Measurements from ENCODE around the gene CA11.

Gene CA11

DNA sequence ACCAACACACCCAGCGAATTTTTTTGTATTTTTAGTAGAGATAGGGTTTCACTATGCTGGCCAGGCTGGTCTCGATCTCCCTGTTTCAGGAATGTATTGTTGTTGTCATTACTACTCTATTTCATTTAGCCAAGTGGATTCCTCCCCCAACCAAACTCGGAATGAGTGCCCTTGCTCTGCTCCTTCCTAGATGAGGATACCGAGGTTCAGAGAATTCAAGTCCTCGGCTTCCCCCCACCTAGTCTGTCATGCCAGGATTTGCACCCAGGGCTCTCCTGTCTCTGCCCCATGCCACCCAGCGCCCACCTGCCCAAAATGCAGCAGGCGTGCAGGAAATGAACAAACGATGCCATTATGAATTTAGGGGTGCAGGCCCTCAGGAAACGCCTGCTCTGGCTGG lies 43.0 kb downstream of the CA11 start:
- no peaks in the 10 kb centered on the region for H3K9me3 ChIP-seq (ENCODE audit: control insufficient read depth, low read depth, low read length)
- no peak overlapping the region for H3K9ac ChIP-seq (ENCODE audit: low read length)
- H3K27me3 ChIP-seq (ENCODE audit: control insufficient read depth, insufficient read depth, low read length) = no peaks in the 10 kb centered on the region
- no peaks in the 10 kb centered on the region for H3K36me3 ChIP-seq (ENCODE audit: control insufficient read depth, low read depth, low read length)
- no peak overlapping the region for H3K27ac ChIP-seq (ENCODE audit: low read length)
- no peaks in the 10 kb centered on the region for H3K4me1 ChIP-seq (ENCODE audit: control insufficient read depth, low read depth, low read length)
- H3K4me3 ChIP-seq (ENCODE audit: low read length) = no peak overlapping the region

DNA sequence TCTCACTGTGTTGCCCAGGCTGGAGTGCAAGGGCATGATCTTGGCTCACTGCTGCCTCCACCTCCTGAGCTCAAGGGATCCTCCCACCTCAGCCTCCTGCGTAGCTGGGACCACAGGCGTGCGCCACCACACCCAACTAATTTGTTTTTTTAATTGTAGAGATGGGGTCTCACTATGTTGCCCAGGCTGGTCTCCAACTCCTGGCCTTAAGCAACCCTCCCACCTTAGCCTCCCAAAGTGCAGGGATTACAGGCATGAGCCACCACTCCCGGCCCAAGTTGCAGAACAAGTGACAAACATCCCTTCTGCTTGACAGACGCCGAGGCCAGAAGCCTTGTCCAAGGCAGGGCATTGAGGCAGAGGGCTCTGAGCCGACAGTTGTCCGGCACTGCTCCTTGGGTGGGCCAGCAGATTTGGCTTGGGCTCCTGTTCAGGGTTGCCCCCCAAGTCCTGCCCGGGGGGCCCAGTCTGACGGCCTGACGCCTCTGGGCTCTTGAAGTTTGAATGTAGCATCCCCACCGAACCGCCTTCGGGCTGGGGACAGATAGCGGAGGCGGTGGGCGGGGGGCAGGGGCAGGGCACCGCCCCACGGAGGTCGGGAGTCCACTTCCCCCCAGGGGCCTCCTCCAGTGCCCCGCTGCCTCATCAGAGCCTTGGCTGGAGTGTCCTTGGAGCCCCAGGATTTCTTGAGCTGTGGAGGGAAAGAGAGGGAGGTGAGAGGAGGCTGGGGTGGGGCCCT lies 45.1 kb downstream of the CA11 start:
- Histone ChIP-seq H3K27me3 (ENCODE audit: control insufficient read depth, insufficient read depth, low read length) (no peaks in the 10 kb centered on the region), H3K27ac (ENCODE audit: low read length) (no peak overlapping the region), H3K4me1 (ENCODE audit: control insufficient read depth, low read depth, low read length) (no peaks in the 10 kb centered on the region), H3K4me3 (ENCODE audit: low read length) (no peak overlapping the region), H3K36me3 (ENCODE audit: control insufficient read depth, low read depth, low read length) (no peaks in the 10 kb centered on the region), H3K9ac (ENCODE audit: low read length) (no peak overlapping the region), H3K9me3 (ENCODE audit: control insufficient read depth, low read depth, low read length) (no peaks in the 10 kb centered on the region)

DNA sequence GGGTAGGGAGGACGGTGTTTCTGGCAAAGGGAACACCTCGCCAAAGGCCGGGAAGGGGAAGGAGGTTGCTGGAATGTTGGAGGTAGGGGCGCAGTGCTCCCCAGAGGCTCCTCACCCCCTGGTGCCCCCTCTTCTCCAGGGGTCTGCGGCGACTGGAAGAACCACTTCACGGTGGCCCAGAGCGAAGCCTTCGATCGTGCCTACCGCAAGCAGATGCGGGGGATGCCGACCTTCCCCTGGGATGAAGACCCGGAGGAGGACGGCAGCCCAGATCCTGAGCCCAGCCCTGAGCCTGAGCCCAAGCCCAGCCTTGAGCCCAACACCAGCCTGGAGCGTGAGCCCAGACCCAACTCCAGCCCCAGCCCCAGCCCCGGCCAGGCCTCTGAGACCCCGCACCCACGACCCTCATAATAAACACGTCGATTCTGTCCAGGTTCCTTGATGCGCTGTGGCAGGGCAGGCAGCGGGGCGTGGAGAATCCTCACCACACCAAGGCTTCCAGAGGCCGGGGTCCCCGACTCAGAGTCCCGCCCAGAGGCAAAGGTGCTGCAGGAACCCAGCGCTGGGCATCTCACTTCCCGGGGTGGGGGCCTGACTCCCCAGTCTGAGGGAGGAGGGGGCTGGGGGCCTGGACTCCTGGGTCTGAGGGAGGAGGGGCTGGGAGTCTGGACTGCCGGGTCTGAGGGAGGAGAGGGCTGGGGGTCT lies 46.8 kb downstream of the CA11 start:
- no peak overlapping the region for H3K9ac ChIP-seq (ENCODE audit: low read length)
- no peaks in the 10 kb centered on the region for H3K9me3 ChIP-seq (ENCODE audit: control insufficient read depth, low read depth, low read length)

DNA sequence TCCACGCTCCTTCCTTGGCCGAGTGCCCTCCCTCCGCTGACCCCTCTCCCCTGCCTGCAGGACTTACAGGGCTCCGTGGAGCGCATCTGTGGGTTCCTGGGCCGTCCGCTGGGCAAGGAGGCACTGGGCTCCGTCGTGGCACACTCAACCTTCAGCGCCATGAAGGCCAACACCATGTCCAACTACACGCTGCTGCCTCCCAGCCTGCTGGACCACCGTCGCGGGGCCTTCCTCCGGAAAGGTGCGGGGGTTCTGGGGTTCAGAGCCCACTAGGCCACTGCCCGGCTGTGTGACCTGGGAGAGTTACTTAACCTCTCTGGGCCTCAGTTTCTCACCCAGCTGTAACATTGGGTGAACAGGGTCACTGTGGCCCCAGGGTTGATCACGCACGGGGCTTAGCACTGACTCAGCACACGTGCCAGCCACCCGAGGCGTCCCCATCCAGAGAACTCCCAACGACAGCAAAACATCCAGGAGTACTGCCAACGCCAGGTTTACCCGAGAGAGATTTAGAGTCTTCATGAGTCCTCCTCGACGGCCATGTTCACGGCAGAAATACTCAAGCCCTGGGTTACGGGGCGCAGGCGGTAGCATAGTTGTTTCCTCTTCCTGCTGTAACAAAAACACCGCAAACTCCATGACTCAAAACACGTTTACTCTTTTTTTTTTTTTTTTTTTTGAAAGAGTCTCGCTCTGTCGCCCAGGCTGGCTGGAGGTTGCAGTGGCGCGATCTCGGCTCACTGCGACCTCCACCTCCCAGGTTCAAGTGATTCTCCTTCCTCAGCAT lies 49.1 kb downstream of the CA11 start:
- no peak overlapping the region for H3K9ac ChIP-seq (ENCODE audit: low read length)
- no peaks in the 10 kb centered on the region for H3K36me3 ChIP-seq (ENCODE audit: control insufficient read depth, low read depth, low read length)
- no peaks in the 10 kb centered on the region for H3K9me3 ChIP-seq (ENCODE audit: control insufficient read depth, low read depth, low read length)
- H3K27ac ChIP-seq (ENCODE audit: low read length) = no peak overlapping the region
- no peak overlapping the region for H3K4me3 ChIP-seq (ENCODE audit: low read length)
- H3K27me3 ChIP-seq (ENCODE audit: control insufficient read depth, insufficient read depth, low read length) = no peaks in the 10 kb centered on the region
- no peaks in the 10 kb centered on the region for H3K4me1 ChIP-seq (ENCODE audit: control insufficient read depth, low read depth, low read length)

More for the DNA sequence above, 46.8 kb downstream of the CA11 start:
- Histone ChIP-seq H3K27ac (ENCODE audit: low read length) (no peak overlapping the region), H3K4me1 (ENCODE audit: control insufficient read depth, low read depth, low read length) (no peaks in the 10 kb centered on the region), H3K4me3 (ENCODE audit: low read length) (no peak overlapping the region), H3K36me3 (ENCODE audit: control insufficient read depth, low read depth, low read length) (no peaks in the 10 kb centered on the region), H3K27me3 (ENCODE audit: control insufficient read depth, insufficient read depth, low read length) (no peaks in the 10 kb centered on the region)

DNA sequence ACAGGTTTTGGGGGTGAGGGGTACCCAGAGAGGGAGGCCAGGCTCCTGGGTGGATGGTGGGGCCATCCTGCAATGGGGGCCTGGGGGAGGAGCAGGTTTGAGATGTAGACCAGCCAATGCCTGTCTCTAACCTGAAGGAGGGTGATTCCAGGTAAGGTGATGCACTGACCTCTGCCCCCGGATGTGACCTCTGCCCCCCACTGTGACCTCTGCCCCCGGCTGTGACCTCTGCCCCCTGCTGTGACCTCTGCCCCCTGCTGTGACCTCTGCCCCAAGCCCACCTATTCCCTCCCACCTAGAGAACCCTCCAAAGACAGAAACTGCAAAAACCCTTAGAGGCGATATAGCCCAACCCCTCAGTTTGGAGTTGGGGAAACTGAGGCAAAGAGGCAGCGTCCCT lies 49.8 kb downstream of the CA11 start:
- no peaks in the 10 kb centered on the region for H3K27me3 ChIP-seq (ENCODE audit: control insufficient read depth, insufficient read depth, low read length)
- no peaks in the 10 kb centered on the region for H3K9me3 ChIP-seq (ENCODE audit: control insufficient read depth, low read depth, low read length)
- H3K4me1 ChIP-seq (ENCODE audit: control insufficient read depth, low read depth, low read length) = no peaks in the 10 kb centered on the region
- H3K36me3 ChIP-seq (ENCODE audit: control insufficient read depth, low read depth, low read length) = no peaks in the 10 kb centered on the region
- H3K4me3 ChIP-seq (ENCODE audit: low read length) = no peak overlapping the region
- no peak overlapping the region for H3K27ac ChIP-seq (ENCODE audit: low read length)
- H3K9ac ChIP-seq (ENCODE audit: low read length) = no peak overlapping the region

DNA sequence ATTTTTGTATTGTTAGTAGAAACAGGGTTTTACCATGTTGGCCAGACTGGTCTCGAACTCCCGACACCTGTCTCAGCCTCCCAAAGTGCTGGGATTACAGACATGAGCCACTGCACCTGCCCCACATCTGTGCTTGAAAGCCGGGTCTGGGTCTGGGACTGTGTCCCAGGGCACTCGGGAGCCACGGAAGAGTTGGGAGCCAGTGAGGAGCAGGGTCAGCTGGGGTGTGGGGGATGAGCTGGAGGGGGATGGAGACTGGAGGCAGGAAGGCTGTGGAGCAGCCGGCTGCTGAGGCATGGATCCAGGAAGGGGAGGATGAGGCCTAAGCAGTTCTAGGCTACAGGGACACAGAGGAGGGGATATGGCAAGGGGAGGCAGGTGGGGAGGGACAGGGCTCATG lies 50.2 kb downstream of the CA11 start:
- no peaks in the 10 kb centered on the region for H3K9me3 ChIP-seq (ENCODE audit: control insufficient read depth, low read depth, low read length)
- H3K36me3 ChIP-seq (ENCODE audit: control insufficient read depth, low read depth, low read length) = no peaks in the 10 kb centered on the region
- H3K9ac ChIP-seq (ENCODE audit: low read length) = no peak overlapping the region
- no peak overlapping the region for H3K27ac ChIP-seq (ENCODE audit: low read length)
- no peak overlapping the region for H3K4me3 ChIP-seq (ENCODE audit: low read length)
- no peaks in the 10 kb centered on the region for H3K27me3 ChIP-seq (ENCODE audit: control insufficient read depth, insufficient read depth, low read length)
- no peaks in the 10 kb centered on the region for H3K4me1 ChIP-seq (ENCODE audit: control insufficient read depth, low read depth, low read length)

DNA sequence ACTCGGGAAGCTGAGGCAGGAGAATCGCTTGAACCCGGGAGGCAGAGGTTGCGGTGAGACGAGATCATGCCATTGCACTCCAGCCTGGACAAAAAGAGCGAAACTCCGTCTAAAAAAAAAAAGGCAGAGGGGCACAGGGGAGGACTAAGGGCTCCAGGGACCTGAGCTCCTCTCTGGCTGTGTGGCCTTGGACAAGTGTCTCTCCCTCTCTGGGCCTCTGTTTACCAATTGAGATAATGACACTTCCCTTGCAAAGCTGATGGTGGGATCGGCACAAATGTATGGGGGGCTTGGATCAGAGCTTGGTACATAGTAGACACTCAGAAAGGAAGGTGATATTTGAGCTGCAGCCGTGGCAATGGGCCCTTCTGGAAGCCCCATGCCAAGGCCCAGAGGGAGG lies 50.8 kb downstream of the CA11 start:
- no peaks in the 10 kb centered on the region for H3K27me3 ChIP-seq (ENCODE audit: control insufficient read depth, insufficient read depth, low read length)
- no peak overlapping the region for H3K4me3 ChIP-seq (ENCODE audit: low read length)
- H3K9me3 ChIP-seq (ENCODE audit: control insufficient read depth, low read depth, low read length) = no peaks in the 10 kb centered on the region
- H3K27ac ChIP-seq (ENCODE audit: low read length) = no peak overlapping the region
- H3K4me1 ChIP-seq (ENCODE audit: control insufficient read depth, low read depth, low read length) = no peaks in the 10 kb centered on the region
- H3K9ac ChIP-seq (ENCODE audit: low read length) = no peak overlapping the region
- no peaks in the 10 kb centered on the region for H3K36me3 ChIP-seq (ENCODE audit: control insufficient read depth, low read depth, low read length)

DNA sequence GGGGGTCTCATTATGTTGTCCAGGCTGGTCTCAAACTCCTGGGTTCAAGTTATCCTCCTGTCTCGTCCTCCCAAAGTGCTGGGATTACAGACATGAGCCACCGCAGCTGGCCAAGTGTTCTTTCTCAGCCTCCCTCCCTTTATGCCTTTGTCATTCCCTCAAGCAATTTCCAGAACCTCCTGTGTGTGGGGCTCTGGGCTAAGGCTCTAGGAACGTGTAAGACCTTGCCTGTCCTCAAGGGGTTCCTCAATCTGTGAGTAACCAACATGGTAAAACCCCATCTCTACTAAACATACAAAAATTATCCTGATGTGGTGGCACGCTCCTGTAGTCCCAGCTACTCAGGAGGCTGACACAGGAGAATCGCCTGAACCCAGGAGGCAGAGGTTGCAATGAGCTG lies 55.0 kb downstream of the CA11 start:
- Histone ChIP-seq H3K9me3 (ENCODE audit: control insufficient read depth, low read depth, low read length) (no peaks in the 10 kb centered on the region), H3K36me3 (ENCODE audit: control insufficient read depth, low read depth, low read length) (no peaks in the 10 kb centered on the region), H3K27ac (ENCODE audit: low read length) (no peak overlapping the region), H3K4me1 (ENCODE audit: control insufficient read depth, low read depth, low read length) (no peaks in the 10 kb centered on the region), H3K9ac (ENCODE audit: low read length) (no peak overlapping the region), H3K4me3 (ENCODE audit: low read length) (no peak overlapping the region), H3K27me3 (ENCODE audit: control insufficient read depth, insufficient read depth, low read length) (peaks cover 5% of the 10 kb centered on the region)

DNA sequence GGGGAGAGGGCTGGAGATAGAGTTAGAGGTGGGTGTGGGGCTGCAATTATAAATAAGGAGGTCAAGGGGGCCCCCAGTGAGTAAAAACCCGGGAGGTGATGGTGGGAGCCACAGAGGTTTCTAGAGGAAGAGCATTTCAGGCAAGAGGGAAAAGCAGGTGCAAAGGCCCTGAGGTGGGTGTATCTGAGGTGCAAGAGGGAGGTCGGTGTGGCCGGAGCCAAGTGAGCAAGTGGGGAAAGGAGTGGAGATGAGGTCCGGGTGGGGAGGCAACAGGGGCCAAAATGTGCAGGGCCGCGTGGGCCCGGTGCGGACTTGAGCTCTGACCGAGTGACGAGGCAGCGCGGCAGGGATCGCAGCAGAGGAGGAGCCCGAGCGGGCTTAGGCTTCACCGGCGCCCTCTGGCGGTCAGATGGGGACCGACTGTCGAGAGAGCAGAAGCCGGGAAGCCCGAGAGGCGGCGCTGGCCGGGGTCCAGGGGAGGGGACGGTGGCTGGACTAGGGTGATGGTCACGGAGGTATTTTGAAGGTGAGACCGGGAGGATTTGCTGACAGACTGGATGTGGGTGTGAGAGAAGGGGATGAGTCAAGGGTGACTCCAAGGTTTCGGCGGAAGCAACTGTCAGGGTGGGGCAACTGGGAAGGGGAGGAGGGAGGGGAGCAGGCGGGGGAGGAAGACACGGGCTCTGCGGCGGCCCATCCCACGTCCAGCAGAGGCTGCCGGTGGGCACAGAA lies 57.2 kb downstream of the CA11 start:
- no peaks in the 10 kb centered on the region for H3K4me1 ChIP-seq (ENCODE audit: control insufficient read depth, low read depth, low read length)
- H3K27me3 ChIP-seq (ENCODE audit: control insufficient read depth, insufficient read depth, low read length) = peaks cover 5% of the 10 kb centered on the region
- no peak overlapping the region for H3K9ac ChIP-seq (ENCODE audit: low read length)
- no peaks in the 10 kb centered on the region for H3K36me3 ChIP-seq (ENCODE audit: control insufficient read depth, low read depth, low read length)
- peak overlapping the region; percentile 44 for H3K4me3 ChIP-seq (ENCODE audit: low read length)
- no peaks in the 10 kb centered on the region for H3K9me3 ChIP-seq (ENCODE audit: control insufficient read depth, low read depth, low read length)
- no peak overlapping the region for H3K27ac ChIP-seq (ENCODE audit: low read length)

Data from iPS-18a (cell line).